Measurements from ENCODE around the gene DDTL. TPM values are rescaled to one million over a fixed set of nuclear protein-coding genes. Genes with fewer than 3 reads are reported as not detected.
"Not testable (repeated sequence)": the region's sequence is repeated elsewhere in the genome, so short reads cannot be mapped to it uniquely, and the experiment has no call there.

DDTL gene
- total RNA-seq (2022) (2.1 and 2.5 TPM in 2 replicates), Bru-seq, nascent RNA (percentile 71 among the genes with signal in this experiment), BruChase-seq, experiment 1, labeled RNA remaining after a 6-hour chase (percentile 42 among the genes with signal in this experiment), BruChase-seq, experiment 2, labeled RNA remaining after a 2-hour chase (percentile 51 among the genes with signal in this experiment)
- long read RNA-seq, partial matches to known transcripts, result 1 of 1 reads
- long read RNA-seq, other reads (novel, unspliced or antisense), result 0 of 1 reads

- H3K27ac Mint-ChIP-seq (ENCODE audit: low read depth, unreplicated experiment); intact Hi-C loops (cut with micrococcal nuclease); H3K4me3 Mint-ChIP-seq (ENCODE audit: unreplicated experiment); H3K27me3 Mint-ChIP-seq (ENCODE audit: insufficient read depth, unreplicated experiment); BruUV-seq (replicated peaks); H3K9me3 Mint-ChIP-seq (ENCODE audit: unreplicated experiment); DNase-seq (ENCODE audit: unreplicated experiment); POLR2A ChIA-PET; CTCF ChIA-PET: not testable (repeated sequence)
- peaks cover 16% of the 10 kb centered on the region for H3K4me1 Mint-ChIP-seq (ENCODE audit: insufficient read depth, unreplicated experiment)
- H3K36me3 Mint-ChIP-seq (ENCODE audit: insufficient read depth, unreplicated experiment), result peaks cover 15% of the 10 kb centered on the region
Measured at GRCh38 chr22:23966568-23966967, at the start of gene DDTL. Gene DDTL (plus strand): TSS chr22:23966888. CDS start chr22:23966915, 27 bp downstream.

DNA sequence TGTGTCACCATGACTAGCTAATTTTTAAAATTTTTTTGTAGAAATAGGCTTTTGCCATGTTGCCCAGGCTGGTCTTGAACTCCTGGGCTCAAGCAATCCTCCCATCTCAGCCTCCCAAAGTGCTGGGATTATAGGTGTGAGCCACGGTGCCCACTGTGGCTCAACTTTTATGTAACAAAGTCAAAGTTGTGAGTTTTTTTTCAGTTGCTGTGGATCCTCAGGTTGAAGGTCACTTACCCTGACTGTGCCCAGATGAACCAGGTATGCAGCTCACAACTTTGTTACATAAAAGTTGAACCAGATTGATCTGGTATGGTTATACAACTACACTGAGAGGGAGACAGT lies 46.4 kb upstream of the DDTL start:
- H3K36me3 Mint-ChIP-seq (ENCODE audit: insufficient read depth, unreplicated experiment); H3K4me3 Mint-ChIP-seq (ENCODE audit: unreplicated experiment); intact Hi-C loops (cut with micrococcal nuclease); H3K27ac Mint-ChIP-seq (ENCODE audit: low read depth, unreplicated experiment); BruUV-seq (replicated peaks); H3K27me3 Mint-ChIP-seq (ENCODE audit: insufficient read depth, unreplicated experiment); H3K4me1 Mint-ChIP-seq (ENCODE audit: insufficient read depth, unreplicated experiment); H3K9me3 Mint-ChIP-seq (ENCODE audit: unreplicated experiment); DNase-seq (ENCODE audit: unreplicated experiment): not testable (repeated sequence)
- POLR2A ChIA-PET, result interaction anchor here (1.1 kb wide), 2 partner anchors 18 to 152 kb away, joined by 3 to 6 read pairs; partner anchors contain the start of gene CHCHD10
- CTCF ChIA-PET, result interaction anchor here (0.6 to 1.1 kb wide), 3 partner anchors 27 to 330 kb away, joined by 3 to 4 read pairs (median 3); no protein-coding TSS in a partner anchor

DNA sequence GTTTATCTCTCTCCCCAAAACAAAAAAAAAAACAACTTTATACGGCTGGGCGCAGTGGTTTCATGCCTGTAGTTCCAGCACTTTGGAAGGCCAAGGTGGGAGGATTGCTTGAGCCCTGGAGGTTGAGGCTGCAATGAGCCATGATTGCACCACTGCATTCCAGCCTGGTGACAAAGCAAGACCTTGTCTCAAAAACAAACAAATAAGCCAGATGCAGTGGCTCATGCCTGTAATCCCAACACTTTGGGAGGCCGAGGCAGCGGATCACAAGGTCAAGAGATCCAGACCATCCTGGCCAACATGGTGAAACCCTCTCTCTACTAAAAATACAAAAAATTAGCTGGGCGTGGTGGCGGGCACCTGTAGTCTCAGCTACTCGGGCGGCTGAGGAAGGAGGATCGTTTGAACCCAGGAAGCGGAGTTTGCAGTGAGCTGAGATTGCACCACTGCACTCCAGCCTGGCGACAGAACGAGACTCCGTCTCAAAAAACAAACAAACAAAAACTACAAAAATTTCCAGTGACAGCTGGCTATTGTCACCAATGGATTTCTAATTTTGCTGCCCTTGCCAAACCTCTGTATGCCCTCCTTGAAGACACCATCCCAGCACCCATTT lies 45.0 kb upstream of the DDTL start:
- POLR2A ChIA-PET, result interaction anchor here (0.6 kb wide), 1 partner anchor 171 kb away, joined by 3 read pairs; the partner anchor contains the start of gene ZNF70
- CTCF ChIA-PET, result interaction anchor here (0.6 to 1.0 kb wide), 3 partner anchors 19 to 623 kb away, joined by 3 read pairs; no protein-coding TSS in a partner anchor
- intact Hi-C loops (cut with micrococcal nuclease); H3K27ac Mint-ChIP-seq (ENCODE audit: low read depth, unreplicated experiment); H3K4me1 Mint-ChIP-seq (ENCODE audit: insufficient read depth, unreplicated experiment); H3K27me3 Mint-ChIP-seq (ENCODE audit: insufficient read depth, unreplicated experiment); H3K4me3 Mint-ChIP-seq (ENCODE audit: unreplicated experiment); BruUV-seq (replicated peaks); H3K9me3 Mint-ChIP-seq (ENCODE audit: unreplicated experiment); H3K36me3 Mint-ChIP-seq (ENCODE audit: insufficient read depth, unreplicated experiment): not testable (repeated sequence)
- peak; percentile 75 for DNase-seq (ENCODE audit: unreplicated experiment)

DNA sequence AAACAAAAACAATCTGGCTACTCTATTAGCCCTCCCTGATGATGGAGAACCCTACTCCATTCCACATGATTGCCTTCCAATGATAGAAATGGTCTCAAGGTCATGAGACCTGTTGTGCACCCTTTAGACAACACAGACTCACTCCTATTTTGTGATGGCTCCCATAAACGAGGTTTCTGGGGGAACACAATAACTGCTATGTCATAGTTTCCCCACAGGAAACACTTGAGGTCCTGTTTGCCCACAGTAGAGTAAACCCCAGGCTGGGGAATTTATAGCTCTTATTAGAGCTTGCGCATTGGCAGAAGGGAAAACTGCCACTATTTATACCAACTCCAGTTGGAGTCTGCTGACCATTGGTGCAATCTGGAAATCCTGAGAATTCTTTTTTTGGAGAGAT lies 43.8 kb upstream of the DDTL start:
- DNase-seq (ENCODE audit: unreplicated experiment), result no peak
- Mint-ChIP-seq H3K36me3 (ENCODE audit: insufficient read depth, unreplicated experiment) (no peaks in the 10 kb centered on the region), H3K27ac (ENCODE audit: low read depth, unreplicated experiment) (no peak overlapping the region), H3K4me1 (ENCODE audit: insufficient read depth, unreplicated experiment) (no peaks in the 10 kb centered on the region), H3K4me3 (ENCODE audit: unreplicated experiment) (no peak overlapping the region), H3K9me3 (ENCODE audit: unreplicated experiment) (peaks cover 8% of the 10 kb centered on the region), H3K27me3 (ENCODE audit: insufficient read depth, unreplicated experiment) (no peaks in the 10 kb centered on the region)
- TF ChIP-seq, protein P1, sequence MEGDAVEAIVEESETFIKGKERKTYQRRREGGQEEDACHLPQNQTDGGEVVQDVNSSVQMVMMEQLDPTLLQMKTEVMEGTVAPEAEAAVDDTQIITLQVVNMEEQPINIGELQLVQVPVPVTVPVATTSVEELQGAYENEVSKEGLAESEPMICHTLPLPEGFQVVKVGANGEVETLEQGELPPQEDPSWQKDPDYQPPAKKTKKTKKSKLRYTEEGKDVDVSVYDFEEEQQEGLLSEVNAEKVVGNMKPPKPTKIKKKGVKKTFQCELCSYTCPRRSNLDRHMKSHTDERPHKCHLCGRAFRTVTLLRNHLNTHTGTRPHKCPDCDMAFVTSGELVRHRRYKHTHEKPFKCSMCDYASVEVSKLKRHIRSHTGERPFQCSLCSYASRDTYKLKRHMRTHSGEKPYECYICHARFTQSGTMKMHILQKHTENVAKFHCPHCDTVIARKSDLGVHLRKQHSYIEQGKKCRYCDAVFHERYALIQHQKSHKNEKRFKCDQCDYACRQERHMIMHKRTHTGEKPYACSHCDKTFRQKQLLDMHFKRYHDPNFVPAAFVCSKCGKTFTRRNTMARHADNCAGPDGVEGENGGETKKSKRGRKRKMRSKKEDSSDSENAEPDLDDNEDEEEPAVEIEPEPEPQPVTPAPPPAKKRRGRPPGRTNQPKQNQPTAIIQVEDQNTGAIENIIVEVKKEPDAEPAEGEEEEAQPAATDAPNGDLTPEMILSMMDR (IDR thresholded peaks at IDR 0.05; ENCODE audit: unreplicated experiment), result no peak
- CTCF ChIA-PET, result no interaction called here
- no TSS peak for BruUV-seq (replicated peaks)
- POLR2A ChIA-PET, result no interaction called here
- intact Hi-C loops (cut with micrococcal nuclease), result no loop called here

DNA sequence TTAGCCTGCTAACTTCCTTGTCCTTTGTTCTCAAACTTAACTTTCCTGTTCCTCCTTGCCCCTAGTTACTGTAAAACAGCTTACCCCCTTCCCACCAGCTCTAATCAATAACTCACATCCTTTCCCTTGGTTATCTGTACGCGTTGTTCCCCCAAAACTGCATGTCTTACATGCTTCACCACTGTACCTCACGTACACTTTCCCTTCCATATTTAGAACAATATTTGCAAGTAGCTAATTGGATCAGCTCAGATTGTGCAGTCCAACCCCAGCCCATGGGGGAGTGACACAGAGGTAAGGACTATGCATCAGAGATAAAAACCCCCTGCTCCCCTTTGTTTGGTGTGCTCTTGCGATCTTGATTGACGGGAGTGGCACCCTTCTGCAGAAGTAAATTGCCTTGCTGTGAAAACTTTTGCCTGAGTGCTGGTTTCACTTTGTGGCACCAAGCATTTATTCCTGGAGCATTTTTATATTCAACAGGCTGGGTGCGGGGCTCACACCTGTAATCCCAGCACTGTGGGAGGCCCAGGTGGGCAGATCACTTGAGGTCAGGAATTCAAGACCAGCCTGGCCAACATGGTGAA lies 41.6 kb upstream of the DDTL start:
- H3K36me3 Mint-ChIP-seq (ENCODE audit: insufficient read depth, unreplicated experiment), result no peaks in the 10 kb centered on the region
- H3K4me1 Mint-ChIP-seq (ENCODE audit: insufficient read depth, unreplicated experiment), result no peaks in the 10 kb centered on the region
- H3K4me3 Mint-ChIP-seq (ENCODE audit: unreplicated experiment), result no peak overlapping the region
- H3K27ac Mint-ChIP-seq (ENCODE audit: low read depth, unreplicated experiment), result no peak overlapping the region
- intact Hi-C loops (cut with micrococcal nuclease), result no loop called here
- no peak for DNase-seq (ENCODE audit: unreplicated experiment)
- no TSS peak for BruUV-seq (replicated peaks)
- ChIA-PET POLR2A (interaction anchor here (1.5 kb wide), 1 partner anchor 11 kb away, joined by 4 read pairs; no protein-coding TSS in a partner anchor), CTCF (interaction anchor here (1.1 kb wide), 1 partner anchor 32 kb away, joined by 3 read pairs; no protein-coding TSS in a partner anchor)
- TF ChIP-seq, protein P1 (IDR thresholded peaks at IDR 0.05; ENCODE audit: unreplicated experiment), result no peak
- peaks cover 8% of the 10 kb centered on the region for H3K9me3 Mint-ChIP-seq (ENCODE audit: unreplicated experiment)
- H3K27me3 Mint-ChIP-seq (ENCODE audit: insufficient read depth, unreplicated experiment), result no peaks in the 10 kb centered on the region
